Jurkat, Clone E6-1 (cell line): ENCODE measurements around the gene BOLA1.
"Not testable (repeated sequence)": the region's sequence is repeated elsewhere in the genome, so short reads cannot be mapped to it uniquely, and the experiment has no call there.

ENCODE experiments used
- DNase-seq: peaks from one replicate; pipeline ENCODE4 v3.0.0-alpha.2; 2011; ENCODE audit warnings: low read depth, low spot score
- H3K4me3 ChIP-seq: 2 replicates; pipeline ENCODE4 v1.5.1; 2011; ENCODE audit warnings: mild to moderate bottlenecking, low read length, control low read depth, moderate library complexity

BOLA1 gene

GRCh38 chr1:149927056-149927562, 27.7 kb downstream of the BOLA1 start:
- H3K4me3 ChIP-seq: peak overlapping the region; percentile 95
- no peak for DNase-seq

- H3K4me3 ChIP-seq: peak within 1 kb of the TSS; percentile 95
- peak; percentile 89 for DNase-seq
Measured at GRCh38 chr1:149927563-149928400, 28.4 kb downstream of the BOLA1 start, which contains the start of gene SF3B4. Gene SF3B4, minus strand, starts transcription at chr1:149927803. Its CDS starts 44 bp downstream, at chr1:149927759.

DNA sequence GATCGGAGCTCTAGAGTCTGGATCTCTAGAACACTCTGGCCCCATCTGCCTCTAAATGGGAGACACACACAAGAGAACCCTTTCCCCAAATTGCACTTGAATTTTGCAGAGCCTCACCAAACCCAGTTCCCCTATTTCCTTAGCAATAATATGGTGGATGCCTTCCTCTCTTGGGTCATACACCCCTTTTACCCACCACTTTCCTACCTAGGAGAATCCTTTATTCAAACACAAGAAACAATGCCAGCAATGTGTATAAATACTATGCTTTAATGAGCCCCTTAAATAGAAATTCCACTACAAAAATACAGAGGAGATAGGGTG, 29.0 kb downstream of the BOLA1 start:
- DNase-seq: no peak
- peak overlapping the region; percentile 95 for H3K4me3 ChIP-seq

GRCh38 chr1:149929856-149930255, 30.5 kb downstream of the BOLA1 start:
- no peak overlapping the region for H3K4me3 ChIP-seq
- no peak for DNase-seq

DNA sequence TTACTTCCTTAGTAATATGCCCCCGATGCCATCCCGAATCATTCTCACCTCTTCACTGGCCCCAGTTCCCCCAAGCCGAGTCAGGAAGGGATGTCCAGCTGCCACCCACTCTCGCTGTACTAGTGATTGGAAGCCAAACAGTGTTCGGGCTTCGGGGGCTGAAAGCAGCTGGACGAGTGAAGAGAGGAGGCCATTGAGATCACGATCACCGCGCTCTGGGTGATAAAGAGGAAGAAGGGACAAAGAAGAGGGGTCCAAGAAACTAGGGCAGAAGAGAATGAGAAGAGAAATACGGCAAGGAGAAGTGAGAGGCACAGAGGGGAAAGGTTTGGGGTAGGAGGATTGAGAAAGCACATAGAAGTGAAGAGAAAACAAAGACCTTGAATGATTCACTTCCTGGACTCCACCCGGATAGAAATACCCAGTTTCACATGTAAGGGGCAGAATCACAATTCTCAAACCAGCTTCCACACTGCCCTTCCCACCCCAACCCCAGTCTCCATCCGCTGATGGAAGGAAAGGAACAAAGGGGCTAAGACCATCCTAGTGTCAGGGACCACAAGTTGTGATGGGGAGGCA, 31.9 kb downstream of the BOLA1 start:
- no peak for DNase-seq
- no peak overlapping the region for H3K4me3 ChIP-seq

DNA sequence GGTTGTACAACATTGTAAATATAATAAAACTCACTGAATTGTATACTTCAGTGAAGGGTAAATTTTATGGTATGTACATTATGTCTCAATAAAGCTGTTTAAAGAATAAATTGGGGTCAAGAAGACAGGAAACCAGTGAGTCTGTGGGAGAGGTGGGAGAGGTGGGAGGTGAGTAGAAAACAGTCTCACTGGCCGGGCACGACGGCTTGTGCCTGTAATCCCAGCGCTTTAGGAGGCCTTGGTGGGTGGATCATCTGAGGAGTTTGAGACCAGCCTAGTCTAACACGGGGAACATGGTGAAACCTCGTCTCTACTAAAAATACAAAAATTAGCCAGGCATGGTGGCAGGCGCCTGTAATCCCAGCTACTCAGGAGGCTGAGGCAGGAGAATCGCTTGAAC, 33.1 kb downstream of the BOLA1 start:
- no peak for DNase-seq
- no peak overlapping the region for H3K4me3 ChIP-seq

DNA sequence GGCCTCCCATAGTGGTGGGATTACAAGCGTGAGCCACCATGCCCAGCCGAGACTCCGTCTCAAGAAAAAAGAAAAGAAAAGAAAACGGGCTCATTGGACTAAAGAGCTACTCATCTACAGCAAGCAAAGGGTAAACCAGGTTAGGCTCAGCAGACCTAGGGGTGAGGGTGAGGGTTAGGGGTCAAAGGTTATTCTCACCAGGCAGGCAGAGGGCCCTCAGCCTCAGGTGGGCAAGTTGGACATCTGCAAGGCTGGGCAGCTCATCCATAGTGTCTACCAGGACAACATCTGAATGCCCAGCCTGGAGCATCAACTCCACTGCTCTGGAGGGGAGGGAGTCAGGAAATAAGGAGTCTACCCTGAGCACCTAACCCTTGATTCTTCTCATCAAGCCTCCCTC, 33.8 kb downstream of the BOLA1 start:
- H3K4me3 ChIP-seq: no peak overlapping the region
- no peak for DNase-seq

DNA sequence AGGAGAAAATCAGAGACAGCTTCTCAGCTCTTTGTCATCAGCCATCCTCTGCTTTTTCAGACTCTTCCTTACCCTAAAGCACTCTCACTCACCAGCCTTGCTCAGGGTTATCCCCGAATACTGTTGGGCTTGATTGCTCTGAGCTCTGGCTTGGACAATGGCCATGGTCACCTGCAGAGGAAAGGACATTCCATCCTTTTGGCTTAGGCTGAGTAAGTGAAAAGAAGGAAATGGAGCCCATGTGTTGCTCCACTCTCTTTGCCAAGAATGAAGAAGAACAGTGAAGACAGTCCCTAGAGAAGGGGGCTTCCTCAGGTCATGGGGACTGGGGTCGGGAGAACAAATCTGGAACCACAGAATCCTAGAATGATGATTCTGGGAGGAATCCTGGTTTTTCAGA, 35.0 kb downstream of the BOLA1 start:
- no peak overlapping the region for H3K4me3 ChIP-seq
- DNase-seq: no peak

DNA sequence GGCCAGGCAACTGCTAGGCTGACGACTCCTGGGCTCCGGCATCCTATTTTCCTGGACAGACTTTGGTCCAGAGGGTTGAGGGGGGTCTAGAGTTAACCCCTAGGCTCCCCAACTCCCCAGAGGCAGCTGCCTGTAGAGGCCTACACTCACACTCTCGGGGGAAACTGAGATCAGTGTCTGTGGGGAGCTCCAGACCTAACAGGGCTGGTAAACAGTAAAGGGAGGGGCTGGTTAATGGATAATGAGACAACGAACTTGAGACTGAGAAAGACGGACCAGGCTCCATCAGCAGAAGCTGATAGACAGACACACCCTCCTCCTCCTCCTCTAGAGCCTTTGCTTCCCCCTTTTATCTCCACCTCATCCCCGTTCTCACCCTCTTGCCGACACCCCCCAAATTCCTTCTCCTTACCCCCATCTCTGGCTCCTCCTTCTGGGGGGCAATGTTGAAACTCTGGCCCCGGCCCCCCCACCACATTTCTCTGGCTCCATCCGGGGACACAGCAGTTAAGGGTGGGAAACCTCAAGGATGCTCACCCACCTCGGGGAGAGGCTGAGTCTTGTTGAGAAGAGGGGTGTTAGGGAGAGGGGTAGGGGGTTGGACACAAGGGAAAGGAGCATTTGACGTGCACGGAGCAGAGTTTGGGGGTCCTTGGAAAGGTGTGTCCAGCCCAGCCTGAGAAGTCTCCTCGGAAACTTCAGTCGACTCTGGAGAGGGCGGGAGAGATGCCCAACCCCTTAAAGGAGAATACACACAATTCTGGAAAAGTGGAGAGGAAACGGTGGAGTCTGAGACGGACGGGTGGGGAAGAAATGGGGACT, 37.0 kb downstream of the BOLA1 start, which contains the start of gene MTMR11:
Gene MTMR11 (minus strand): TSS at position 710 of the 822 bp plus-strand sequence. CDS start 232 bp downstream, at position 478.
- no peak within 1 kb of the TSS for H3K4me3 ChIP-seq
- no peak for DNase-seq

DNA sequence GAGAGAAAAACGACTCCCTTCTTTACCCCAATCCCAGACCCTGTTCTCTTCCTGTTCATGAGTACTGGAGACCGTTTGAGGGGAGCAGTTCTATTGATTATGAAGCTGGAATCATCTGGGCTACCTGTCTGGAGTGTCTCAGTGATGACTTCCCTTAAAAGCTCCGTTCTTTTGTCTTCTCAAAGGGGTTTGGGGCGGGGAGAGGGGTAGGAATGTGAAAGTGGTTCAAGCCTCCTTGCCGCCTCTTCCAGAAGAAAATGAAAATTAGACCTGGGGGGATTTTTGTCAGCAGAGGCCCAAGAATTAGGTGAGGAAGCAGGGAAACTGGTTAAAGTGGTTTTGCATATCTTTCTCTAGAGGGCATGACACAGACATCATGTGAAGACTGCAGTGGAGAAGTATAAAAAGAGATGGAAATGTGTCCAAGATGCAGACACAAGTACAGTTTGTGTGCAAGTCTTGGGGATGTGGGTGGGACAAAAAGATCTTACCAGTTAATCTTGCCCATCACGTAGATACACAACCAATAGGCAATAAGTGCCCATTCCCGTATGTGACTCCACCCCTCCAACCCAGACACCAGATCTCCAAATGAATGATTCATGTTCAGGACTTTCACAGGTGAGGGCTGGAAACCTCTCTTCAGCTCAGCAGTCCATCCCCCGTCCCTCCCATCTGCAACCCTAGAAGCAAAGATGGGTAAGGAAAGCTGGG, 37.8 kb downstream of the BOLA1 start:
- H3K4me3 ChIP-seq: no peak overlapping the region
- DNase-seq: no peak

DNA sequence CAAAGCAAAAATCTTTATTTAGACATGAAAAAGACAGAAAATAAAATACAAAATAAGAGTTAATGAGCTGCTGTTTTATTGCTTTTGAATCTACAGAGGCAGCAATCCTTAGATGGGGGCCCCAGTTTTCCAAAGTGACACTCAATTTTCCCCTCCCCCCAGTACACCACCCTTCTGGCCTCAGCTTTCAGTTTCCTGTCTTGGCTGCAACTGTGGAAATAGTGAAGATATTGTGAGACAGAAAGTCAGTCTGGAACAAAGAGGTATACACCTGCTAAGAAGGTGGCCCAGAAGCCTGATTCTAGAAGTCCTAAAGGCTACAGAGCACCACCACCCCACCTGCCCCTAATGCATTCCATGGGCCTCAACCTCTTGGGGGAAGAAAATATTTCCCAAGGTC, 38.4 kb downstream of the BOLA1 start:
- no peak overlapping the region for H3K4me3 ChIP-seq
- no peak for DNase-seq

- not testable (repeated sequence) for H3K4me3 ChIP-seq, DNase-seq
Measured at GRCh38 chr1:149938668-149939003, 39.3 kb downstream of the BOLA1 start.

DNA sequence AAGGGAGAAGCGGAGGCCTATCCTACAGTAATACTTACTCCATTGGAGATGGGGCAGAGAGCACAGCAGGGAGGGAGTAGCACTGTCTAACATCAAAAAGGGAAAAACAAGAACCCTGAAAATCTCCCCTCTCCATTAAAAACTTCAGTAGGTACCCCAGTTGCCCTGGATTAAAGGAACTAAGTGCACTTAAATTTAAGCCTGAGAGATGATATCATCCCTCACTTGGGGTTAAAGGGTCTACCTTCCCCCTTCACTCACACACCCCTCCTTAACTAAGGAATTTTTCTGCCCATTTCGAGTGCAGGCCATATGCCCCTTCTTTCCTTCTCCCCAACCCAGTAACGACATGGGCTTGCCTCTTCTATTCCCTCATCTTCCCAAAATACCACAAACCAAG, 41.1 kb downstream of the BOLA1 start:
- DNase-seq: no peak
- H3K4me3 ChIP-seq: no peak overlapping the region

DNA sequence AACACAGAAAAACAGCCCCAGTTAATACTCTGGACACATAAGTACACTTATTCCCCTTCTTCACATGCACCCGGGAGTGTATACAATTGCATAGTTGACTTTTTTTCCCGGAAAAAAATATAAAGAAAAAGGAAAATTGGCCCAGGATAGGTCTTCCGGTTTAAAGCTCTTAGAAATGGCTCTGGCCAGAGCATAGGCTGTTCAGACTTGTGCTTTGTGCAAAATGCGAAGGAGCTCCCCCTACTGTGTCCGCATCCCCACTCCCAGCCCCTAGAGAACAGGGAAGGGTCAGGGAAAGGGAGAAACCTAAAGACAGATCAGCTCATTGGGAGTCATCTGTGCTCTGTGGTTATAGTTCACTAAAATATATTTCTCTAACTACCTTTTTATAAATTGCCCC, 42.8 kb downstream of the BOLA1 start:
- no peak overlapping the region for H3K4me3 ChIP-seq
- DNase-seq: no peak

DNA sequence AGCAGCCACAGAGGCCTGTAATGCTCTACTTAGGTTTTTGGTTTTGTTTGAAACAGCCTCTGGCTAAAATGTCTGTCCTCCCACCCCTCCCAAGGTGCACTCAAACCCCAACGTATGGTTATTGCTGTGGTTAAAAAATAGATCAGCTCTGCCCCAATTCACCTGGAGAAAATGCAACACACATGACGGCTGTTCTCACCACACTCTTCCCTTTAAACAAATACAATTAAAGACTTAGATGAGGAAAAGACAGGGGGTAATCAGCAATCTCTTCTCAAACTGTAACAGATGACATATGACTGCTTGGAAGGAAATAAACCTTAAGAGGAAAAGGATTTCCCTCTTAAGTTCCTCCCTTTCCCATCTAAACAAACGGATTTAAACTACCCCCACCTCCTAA, 43.5 kb downstream of the BOLA1 start:
- no peak overlapping the region for H3K4me3 ChIP-seq
- peak; percentile 83 for DNase-seq

DNA sequence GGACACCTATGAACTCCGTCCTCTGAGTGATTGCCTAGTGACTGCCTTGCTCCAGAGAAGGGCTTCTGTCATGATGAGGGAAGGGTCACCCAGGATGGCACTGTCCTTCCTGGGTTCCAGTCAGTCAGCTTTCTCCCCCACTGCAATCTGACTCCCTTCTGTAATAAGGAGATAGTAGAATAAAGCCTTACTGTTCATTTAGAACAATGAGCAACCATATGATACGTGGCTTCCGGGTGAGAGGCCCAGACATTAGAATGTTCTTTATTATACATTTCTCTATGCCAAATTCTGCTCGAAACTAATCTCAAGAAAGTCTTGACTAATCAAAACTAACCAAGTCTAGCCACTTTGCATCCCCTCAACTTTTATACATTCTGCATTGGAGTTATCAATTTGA, 45.8 kb downstream of the BOLA1 start:
- DNase-seq: no peak
- no peak overlapping the region for H3K4me3 ChIP-seq

- no peak for DNase-seq
- no peak overlapping the region for H3K4me3 ChIP-seq
Measured at GRCh38 chr1:149949911-149950310, 50.5 kb downstream of the BOLA1 start.
